GM12878 (cell line): ENCODE measurements around the gene ABCG1. TPM values are rescaled to one million over a fixed set of nuclear protein-coding genes. Genes with fewer than 3 reads are reported as not detected.
A peak's percentile ranks its signal among the peaks of the same experiment; 100 is the strongest.

ENCODE experiments used
- ATAC-seq: fragments of 200-7000 bp; cut with Tn5 transposase; 3 replicates; pipeline ENCODE4 v1.9.1; 2020; ENCODE audit warnings: mild to moderate bottlenecking, moderate library complexity
- BruUV-seq: library from RNA; stranded (reverse); fragments of 400-500 nt; replicated peaks from 2 replicates; lab custom pipeline; 2021; lab: Mats Ljungman, UMichigan
- CTCF ChIA-PET: fragments of 300-600 bp; sonication (Branson Sonifier 250); formaldehyde crosslinking; extraction: SDS; loops from one replicate; lab custom pipeline; 2021; ENCODE audit warnings: inconsistent platforms; lab: Yijun Ruan, JAX
- POLR2A ChIA-PET: fragments of 350-600 bp; formaldehyde crosslinking; extraction: SDS; loops from one replicate; lab custom pipeline; 2021; ENCODE audit warnings: inconsistent platforms; lab: Charles Lee
- RAD21 ChIA-PET: fragments of 300-600 bp; sonication (Branson Sonifier 250); formaldehyde crosslinking; loops from one replicate; lab custom pipeline; 2023; ENCODE audit warnings: antibody characterized with exemption; ENCODE audit not compliant: unreplicated experiment; lab: Charles Lee
- SMC1A ChIA-PET: fragments of 300-600 bp; sonication (Branson Sonifier 250); formaldehyde crosslinking; loops from one replicate; lab custom pipeline; 2023; ENCODE audit not compliant: unreplicated experiment, uncharacterized antibody; lab: Charles Lee
- DNase-seq: peaks from one replicate; pipeline ENCODE4 v3.0.0-alpha.2; 2011; ENCODE audit warnings: low read depth, low spot score
- FAIRE-seq: peaks from 3 replicates; lab custom pipeline; 2011; peaks lifted over from hg19 to GRCh38; lab: Jason Lieb, UNC
- H2AFZ ChIP-seq: 2 replicates; pipeline ENCODE4 v1.6.0; 2011; ENCODE audit warnings: low read depth, low read length, control low read depth; ENCODE audit not compliant: control insufficient read depth
- H3K27ac ChIP-seq: 2 replicates; pipeline ENCODE4 v1.5.1; 2011; ENCODE audit warnings: control low read depth; ENCODE audit not compliant: control insufficient read depth, insufficient read depth
- H3K27me3 ChIP-seq, 2 experiments: replicated peaks in 1 of 2; 2 replicates each; pipeline versions ENCODE4 v1.6.0 to v1.6.1; 2011; ENCODE audit warnings: low read length in 1 of 2; ENCODE audit not compliant: control insufficient read depth in 2 of 2, insufficient read depth in 2 of 2
- H3K36me3 ChIP-seq, 2 experiments: 2 replicates each; pipeline ENCODE4 v1.5.1; 2011; ENCODE audit warnings: low read length in 1 of 2; ENCODE audit not compliant: control insufficient read depth in 2 of 2, insufficient read depth in 2 of 2
- H3K4me1 ChIP-seq: 2 replicates; pipeline ENCODE4 v1.6.1; 2011; ENCODE audit warnings: mild to moderate bottlenecking, low read length, moderate library complexity, mixed read lengths; ENCODE audit not compliant: control insufficient read depth, insufficient read depth
- H3K4me2 ChIP-seq: 2 replicates; pipeline ENCODE4 v1.6.0; 2011; ENCODE audit warnings: control low read depth; ENCODE audit not compliant: control insufficient read depth, insufficient read depth
- H3K4me3 ChIP-seq: fragments of 200-600 bp; sonication (generic); 2 replicates; pipeline ENCODE4 v1.5.1; 2016
- H3K79me2 ChIP-seq: 2 replicates; pipeline ENCODE4 v1.6.0; 2011; ENCODE audit warnings: low read length; ENCODE audit not compliant: control insufficient read depth, insufficient read depth
- H3K9ac ChIP-seq: 2 replicates; pipeline ENCODE4 v1.8.0; 2011; ENCODE audit warnings: low read length, control low read depth, mixed read lengths; ENCODE audit not compliant: control insufficient read depth, insufficient read depth
- H3K9me3 ChIP-seq: replicated peaks from 3 replicates; pipeline ENCODE4 v1.5.1; 2011; ENCODE audit warnings: mild to moderate bottlenecking, low read length; ENCODE audit not compliant: control insufficient read depth, insufficient read depth
- H4K20me1 ChIP-seq: 2 replicates; pipeline ENCODE4 v1.6.0; 2011; ENCODE audit not compliant: control insufficient read depth, insufficient read depth
- BACH1 ChIP-seq: fragments of 450-650 bp; IDR thresholded peaks from 2 replicates; pipeline ENCODE4 v1.6.1; 2017; ENCODE audit warnings: mild to moderate bottlenecking, borderline replicate concordance
- BHLHE40 ChIP-seq, 2 experiments: fragments of 450-650 bp in 1 of 2; IDR thresholded peaks; 2 replicates each; pipeline ENCODE4 v1.6.1; 2011 to 2017; ENCODE audit warnings: low read depth in 2 of 2, borderline replicate concordance in 1 of 2, improper control_type of control experiment in 1 of 2, low read length in 1 of 2, mild to moderate bottlenecking in 1 of 2
- CBFB ChIP-seq: IDR thresholded peaks from 2 replicates; pipeline ENCODE4 v1.6.1; 2016; ENCODE audit warnings: antibody characterized with exemption, low read depth
- DPF2 ChIP-seq: fragments of 450-650 bp; IDR thresholded peaks from 2 replicates; pipeline ENCODE4 v1.6.1; 2017; ENCODE audit warnings: mild to moderate bottlenecking
- GATAD2B ChIP-seq: fragments of 450-650 bp; conservative IDR thresholded peaks from 2 replicates; pipeline ENCODE4 v1.6.1; 2017; ENCODE audit warnings: low read depth, mild to moderate bottlenecking, moderate library complexity
- IKZF1 ChIP-seq: fragments of 450-650 bp; conservative IDR thresholded peaks from 2 replicates; pipeline ENCODE4 v1.6.1; 2017; ENCODE audit warnings: antibody characterized with exemption, mild to moderate bottlenecking
- KLF5 ChIP-seq: fragments of 450-650 bp; IDR thresholded peaks from 2 replicates; pipeline ENCODE4 v1.6.1; 2014; ENCODE audit warnings: mild to moderate bottlenecking; ENCODE audit not compliant: partially characterized antibody
- LARP7 ChIP-seq: fragments of 450-650 bp; IDR thresholded peaks from 2 replicates; pipeline ENCODE4 v1.6.1; 2017; ENCODE audit warnings: mild to moderate bottlenecking
- NFXL1 ChIP-seq: fragments of 450-650 bp; IDR thresholded peaks from 2 replicates; pipeline ENCODE4 v1.6.1; 2017; ENCODE audit warnings: antibody characterized with exemption, mild to moderate bottlenecking, borderline replicate concordance
- NFYB ChIP-seq: IDR thresholded peaks from 2 replicates; pipeline ENCODE4 v1.6.1; 2011; ENCODE audit warnings: low read depth, mild to moderate bottlenecking, low read length, improper control_type of control experiment, moderate library complexity; ENCODE audit not compliant: insufficient read depth
- NR2F1 ChIP-seq: fragments of 450-650 bp; conservative IDR thresholded peaks from 2 replicates; pipeline ENCODE4 v1.6.1; 2017; ENCODE audit warnings: mild to moderate bottlenecking
- NRF1 ChIP-seq: conservative IDR thresholded peaks from 2 replicates; pipeline ENCODE4 v1.6.1; 2011; ENCODE audit warnings: mild to moderate bottlenecking, low read depth, low read length, improper control_type of control experiment
- PAX5 ChIP-seq: IDR thresholded peaks from 2 replicates; pipeline ENCODE4 v1.6.1; 2011; ENCODE audit warnings: low read depth, low read length, borderline replicate concordance
- POLR2A ChIP-seq: IDR thresholded peaks from 2 replicates; pipeline ENCODE4 v1.6.1; 2011; ENCODE audit warnings: low read depth, mild to moderate bottlenecking, low read length
- RB1 ChIP-seq: fragments of 450-650 bp; formaldehyde crosslinking; IDR thresholded peaks from 2 replicates; pipeline ENCODE4 v1.6.1; 2017; ENCODE audit warnings: mild to moderate bottlenecking, borderline replicate concordance
- RELA ChIP-seq: fragments of 450-650 bp; IDR thresholded peaks from 2 replicates; pipeline ENCODE4 v1.8.0; 2014; ENCODE audit warnings: borderline replicate concordance; ENCODE audit not compliant: partially characterized antibody
- RFX5 ChIP-seq: IDR thresholded peaks from 2 replicates; pipeline ENCODE4 v1.6.1; 2011; ENCODE audit warnings: low read depth, low read length, improper control_type of control experiment
- RUNX3 ChIP-seq: IDR thresholded peaks from 2 replicates; pipeline ENCODE4 v1.6.1; 2012; ENCODE audit warnings: low read length, inconsistent platforms
- TCF12 ChIP-seq: IDR thresholded peaks from 2 replicates; pipeline ENCODE4 v1.6.1; 2011; ENCODE audit warnings: low read depth, mild to moderate bottlenecking, low read length
- TCF3 ChIP-seq: IDR thresholded peaks from 2 replicates; pipeline ENCODE4 v1.6.1; 2012; ENCODE audit warnings: low read depth, mild to moderate bottlenecking, low read length, borderline replicate concordance; ENCODE audit not compliant: insufficient read depth
- ZNF217 ChIP-seq: fragments of 450-650 bp; IDR thresholded peaks from 2 replicates; pipeline ENCODE4 v1.6.1; 2017; ENCODE audit warnings: antibody characterized with exemption, mild to moderate bottlenecking
- WGBS: methylation state at CpG from one replicate; pipeline ENCODE4 v1.1.6; 2016; ENCODE audit warnings: low lambda C conversion rate; ENCODE audit not compliant: insufficient replicate concordance, insufficient coverage; ENCODE audit errors: missing lambda C conversion rate; 5-methylcytosine and 5-hydroxymethylcytosine counted together
- in situ Hi-C: fragments of 300-500 bp; cut with MboI; formaldehyde crosslinking; loops from 9 replicates; pipeline ENCODE4 v1.14.3; 2018; ENCODE audit warnings: mixed read lengths
- intact Hi-C: fragments of 100-400 bp; cut with micrococcal nuclease; formaldehyde crosslinking; loops from one replicate; pipeline ENCODE4 v1.14.2; 2022; ENCODE audit not compliant: unreplicated experiment
- polyA plus RNA-seq, 11 experiments: library from polyadenylated mRNA; depleted of rRNA in 4 of 11; unstranded in 6 of 11; stranded (reverse) in 5 of 11; fragments of >200 nt; fragmentation: Nextera tagmentation in 4 of 11; fragmentation: Illumina TruSeq in 1 of 11; extraction: Ambion mirVana in 4 of 11; extraction: Trizol in 1 of 11; gene quantifications; 1 replicate in 1 of 11; 2 replicates in 10 of 11; pipeline versions ENCODE4 v1.2.1 to v1.2.3, GENCODE V29; 2011 to 2016; ENCODE audit warnings: inconsistent platforms in 2 of 11, missing spikeins in 2 of 11, low read depth in 1 of 11
- total RNA-seq, 4 experiments: library from RNA; depleted of rRNA in 3 of 4; stranded (reverse); fragments of >200 nt in 3 of 4; fragmentation: Illumina TruSeq in 1 of 4; extraction: Trizol in 1 of 4; gene quantifications; 2 replicates each; pipeline versions ENCODE4 v1.2.1 to v1.2.3, GENCODE V29; 2013 to 2021
- TF ChIP-seq, protein P1 (sequence below): IDR thresholded peaks from 2 replicates; pipeline ENCODE4 v1.6.1; 2012; ENCODE audit warnings: low read depth, low read length, improper control_type of control experiment

ABCG1 gene
- total and polyA plus RNA-seq, 10 of the 15 experiments (the other 5 are each of a cell fraction or from before 2014, with no cell fraction given): 0.59 to 19.3 (median 5.7) TPM

GRCh38 chr21:42234464-42235241 lies 15.7 kb downstream of the ABCG1 start:
- Histone ChIP-seq H3K27ac (peak overlapping the region; percentile 39; the same call in 1 of the 2 replicates), H3K79me2 (no peaks in the 10 kb centered on the region), H3K27me3 (no peaks in the 10 kb centered on the region), H3K4me2 (peak overlapping the region; percentile 66), H3K36me3 (no peaks in the 10 kb centered on the region), H2AFZ (peak overlapping the region; percentile 36), H3K4me3 (peak overlapping the region; percentile 52; the same call in 1 of the 2 replicates), H4K20me1 (no peaks in the 10 kb centered on the region), H3K9me3 (no peaks in the 10 kb centered on the region), H3K4me1 (peaks cover 71% of the 10 kb centered on the region), H3K9ac (peak overlapping the region; percentile 55)
- CTCF ChIA-PET: interaction anchor here (0.7 to 10.6 kb wide), 9 partner anchors 8 to 90 kb away, joined by 3 to 151 read pairs (median 5); partner anchors contain the start of gene ABCG1
- POLR2A ChIA-PET: interaction anchor here (0.7 to 3.2 kb wide), 7 partner anchors 8 to 46 kb away, joined by 3 to 38 read pairs (median 5); no protein-coding TSS in a partner anchor
- intact Hi-C loops (loop anchor here (5.0 to 10.0 kb wide), 4 partner anchors 47 to 303 kb away; no protein-coding TSS in a partner anchor), in situ Hi-C loops (loop anchor here (5.0 kb wide), 1 partner anchor 303 kb away; no protein-coding TSS in a partner anchor)
- FAIRE-seq (no peak), ATAC-seq (peak; percentile 49), DNase-seq (no peak)
- SMC1A ChIA-PET: interaction anchor here (0.6 to 7.8 kb wide), 17 partner anchors 8 to 369 kb away, joined by 3 to 77 read pairs (median 5); partner anchors contain the start of gene ABCG1
- WGBS: 8% methylated on average over 48 of the region's 73 CpGs
- no TSS peak for BruUV-seq
- RAD21 ChIA-PET: interaction anchor here (0.7 to 4.1 kb wide), 14 partner anchors 10 to 302 kb away, joined by 3 to 46 read pairs (median 5); partner anchors contain the start of gene ABCG1
- TF ChIP-seq PAX5: 0 out of 2 replicates have a peak, but pooled peaks have one; percentile 7
- TF ChIP-seq POLR2A: peak; percentile 58; the same call in 1 of the 2 replicates
- peak; percentile 44; the same call in 1 of the 2 replicates for TF ChIP-seq TCF12
- TF ChIP-seq BACH1: peak; percentile 61
- TF ChIP-seq RFX5: peak; percentile 85
- peak; percentile 80; the same call in 1 of the 2 replicates for TF ChIP-seq RB1
- TF ChIP-seq, protein P1, sequence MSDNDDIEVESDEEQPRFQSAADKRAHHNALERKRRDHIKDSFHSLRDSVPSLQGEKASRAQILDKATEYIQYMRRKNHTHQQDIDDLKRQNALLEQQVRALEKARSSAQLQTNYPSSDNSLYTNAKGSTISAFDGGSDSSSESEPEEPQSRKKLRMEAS: no peak
- peak; percentile 77 for TF ChIP-seq DPF2
- peak; percentile 34; the same call in 1 of the 2 replicates for TF ChIP-seq NFXL1
- TF ChIP-seq RUNX3: no peak
- TF ChIP-seq CBFB: no peak
- TF ChIP-seq KLF5: peak; percentile 54
- TF ChIP-seq TCF3: 0 out of 2 replicates have a peak, but pooled peaks have one; percentile 41
- peak; percentile 68 for TF ChIP-seq LARP7
- TF ChIP-seq NR2F1: peak; percentile 69
- TF ChIP-seq RELA: peak; percentile 12
- TF ChIP-seq BHLHE40 (IDR thresholded peaks at IDR 0.05; ENCODE audit: borderline replicate concordance in 1 of 2, low read depth in 2 of 2, low read length in 1 of 2): peak; percentile 48 to 85; a peak in 3 of 4 replicates
- TF ChIP-seq NRF1: 0 out of 2 replicates have a peak, but pooled peaks have one; percentile 35
- peak; percentile 69; the same call in 1 of the 2 replicates for TF ChIP-seq GATAD2B
- peak; percentile 55; the same call in 1 of the 2 replicates for TF ChIP-seq NFYB
- TF ChIP-seq IKZF1: peak; percentile 78
- 0 out of 2 replicates have a peak, but pooled peaks have one; percentile 38 for TF ChIP-seq ZNF217
